ENCODE results near the gene AMIGO2.

DNA sequence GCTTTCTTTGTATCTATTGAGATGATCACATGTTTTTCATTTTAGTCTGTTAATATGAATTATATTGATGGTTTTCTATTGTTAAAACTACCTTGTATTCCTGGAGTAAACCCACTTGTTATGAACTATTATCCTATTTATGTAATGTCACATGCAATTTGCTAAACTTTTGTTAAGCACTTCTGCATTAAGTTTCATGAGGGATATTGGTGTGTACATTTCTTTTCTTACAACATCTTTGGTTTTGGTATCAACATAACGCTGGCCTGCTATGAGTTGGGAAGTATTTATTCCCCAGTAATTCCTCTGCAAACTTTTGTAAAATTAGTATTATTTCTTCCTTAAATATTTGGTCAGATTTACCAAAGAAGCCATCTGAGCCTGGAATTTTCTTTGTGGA is 46.5 kb upstream of the AMIGO2 start:
- TF ChIP-seq, protein P1, sequence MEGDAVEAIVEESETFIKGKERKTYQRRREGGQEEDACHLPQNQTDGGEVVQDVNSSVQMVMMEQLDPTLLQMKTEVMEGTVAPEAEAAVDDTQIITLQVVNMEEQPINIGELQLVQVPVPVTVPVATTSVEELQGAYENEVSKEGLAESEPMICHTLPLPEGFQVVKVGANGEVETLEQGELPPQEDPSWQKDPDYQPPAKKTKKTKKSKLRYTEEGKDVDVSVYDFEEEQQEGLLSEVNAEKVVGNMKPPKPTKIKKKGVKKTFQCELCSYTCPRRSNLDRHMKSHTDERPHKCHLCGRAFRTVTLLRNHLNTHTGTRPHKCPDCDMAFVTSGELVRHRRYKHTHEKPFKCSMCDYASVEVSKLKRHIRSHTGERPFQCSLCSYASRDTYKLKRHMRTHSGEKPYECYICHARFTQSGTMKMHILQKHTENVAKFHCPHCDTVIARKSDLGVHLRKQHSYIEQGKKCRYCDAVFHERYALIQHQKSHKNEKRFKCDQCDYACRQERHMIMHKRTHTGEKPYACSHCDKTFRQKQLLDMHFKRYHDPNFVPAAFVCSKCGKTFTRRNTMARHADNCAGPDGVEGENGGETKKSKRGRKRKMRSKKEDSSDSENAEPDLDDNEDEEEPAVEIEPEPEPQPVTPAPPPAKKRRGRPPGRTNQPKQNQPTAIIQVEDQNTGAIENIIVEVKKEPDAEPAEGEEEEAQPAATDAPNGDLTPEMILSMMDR (IDR thresholded peaks at IDR 0.05) = no peak
- TF ChIP-seq POLR2AphosphoS5 (IDR thresholded peaks at IDR 0.05) = no peak
- TF ChIP-seq POLR2A (IDR thresholded peaks at IDR 0.05) = no peak
